ENCODE results near the gene RAVER2.

Gene RAVER2

DNA sequence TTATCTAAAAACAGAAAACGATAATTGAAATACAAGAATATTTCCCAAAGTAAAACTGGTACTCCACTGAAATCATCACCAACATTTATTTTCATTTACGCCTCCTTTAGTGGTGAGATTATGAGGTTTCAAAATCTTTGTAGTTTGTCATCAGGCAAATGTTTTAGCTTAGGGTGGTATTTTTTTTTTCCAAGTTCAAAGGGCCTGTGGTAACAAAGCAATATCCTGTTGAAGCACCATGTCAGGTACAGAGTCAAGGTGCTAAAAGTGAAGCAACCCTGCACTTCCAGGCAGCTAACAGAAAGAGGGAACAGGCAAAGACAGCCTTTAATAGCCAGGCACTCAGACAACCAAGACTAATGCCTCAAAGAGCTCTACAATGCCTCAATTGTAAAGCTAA, 132.3 kb downstream of the RAVER2 start:
- DNase-seq (ENCODE audit: low read depth in 2 of 2) = no peak

DNA sequence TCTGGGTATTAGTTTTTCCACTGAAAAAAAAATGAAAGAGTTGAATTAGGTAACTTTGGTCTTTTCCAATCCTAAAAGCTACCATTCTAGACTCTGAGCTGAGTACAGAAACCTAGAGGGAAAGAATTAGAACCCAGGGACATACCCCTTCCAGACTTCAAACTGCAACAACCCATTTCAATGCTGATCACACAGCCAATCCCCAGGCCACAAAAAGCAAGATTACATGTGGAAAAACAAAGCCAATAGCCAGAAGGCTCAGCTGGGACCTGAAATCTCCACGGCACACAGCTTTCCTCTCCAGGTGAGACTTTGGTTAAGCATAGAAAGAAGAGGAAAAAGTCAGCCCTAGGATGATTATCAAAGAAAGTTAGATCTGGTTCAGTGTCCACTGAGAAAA, 132.7 kb downstream of the RAVER2 start:
- DNase-seq (ENCODE audit: low read depth in 2 of 2) = no peak

DNA sequence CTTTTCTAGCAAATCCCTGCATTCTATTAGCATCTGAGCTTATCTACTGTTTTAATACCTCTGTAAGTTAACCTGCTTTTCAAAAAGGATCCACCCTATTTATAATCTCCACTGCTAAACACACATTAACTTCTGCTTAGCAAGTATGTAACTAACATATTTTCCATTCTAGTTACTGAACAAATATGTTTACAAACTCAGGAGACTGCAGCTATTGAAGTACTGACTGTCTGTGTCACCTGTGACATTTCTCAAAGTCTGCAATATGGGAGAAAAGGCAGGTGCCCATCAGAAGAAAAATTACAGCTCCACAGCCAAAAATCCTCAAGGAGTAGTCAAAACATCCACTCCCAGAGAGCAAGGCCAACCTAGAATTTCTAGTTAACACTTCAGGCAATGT, 133.2 kb downstream of the RAVER2 start:
- no peak for DNase-seq (ENCODE audit: low read depth in 2 of 2)

DNA sequence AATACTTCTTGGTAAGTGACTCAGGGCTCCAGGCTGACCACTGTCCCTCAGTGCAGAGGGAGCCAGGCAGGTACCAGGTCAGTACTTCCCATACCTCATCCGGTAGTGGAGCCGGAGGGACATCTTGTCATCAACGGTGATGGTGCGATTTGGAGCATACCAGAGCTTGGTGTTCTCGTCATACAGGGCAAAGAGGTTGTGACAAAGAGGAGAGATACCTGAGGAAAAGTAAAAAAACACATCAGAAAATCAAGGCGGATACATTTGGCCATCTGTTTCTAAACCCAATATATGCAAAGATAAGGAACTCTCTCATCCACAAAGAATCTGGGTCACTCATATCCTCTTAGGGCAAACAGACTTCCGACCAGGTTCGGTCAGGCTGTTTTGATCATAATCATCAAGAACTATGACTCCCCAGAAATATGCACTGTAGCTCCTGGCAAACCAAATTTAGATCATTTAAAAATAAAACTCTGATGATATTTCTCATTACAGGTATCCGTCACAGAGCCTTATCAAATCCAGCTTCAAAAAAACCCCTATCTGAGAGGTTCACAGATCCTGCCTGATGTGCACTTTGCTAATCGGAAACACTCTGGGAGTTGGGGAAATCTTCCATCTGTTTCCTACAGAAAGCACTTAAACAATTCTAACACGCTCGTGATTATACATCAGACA, 134.2 kb downstream of the RAVER2 start:
- no peak for DNase-seq (ENCODE audit: low read depth in 2 of 2)

DNA sequence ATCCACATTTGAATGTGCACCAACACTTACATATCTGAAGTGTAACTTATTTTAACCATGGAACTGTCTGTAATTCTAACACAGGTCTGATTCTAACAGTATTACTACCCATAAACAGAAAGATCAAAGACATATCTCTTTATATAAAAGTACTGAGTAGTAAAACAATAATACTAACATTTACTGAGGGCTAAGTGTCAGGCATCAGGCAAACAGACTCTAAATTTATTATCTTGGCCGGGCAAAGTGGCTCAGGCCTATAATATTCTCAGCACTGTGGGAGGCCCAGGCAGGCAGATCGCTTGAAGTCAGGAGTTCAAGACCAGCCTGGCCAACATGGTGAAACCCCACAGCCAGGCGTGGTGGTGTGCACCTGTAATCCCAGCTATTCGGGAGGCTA, 135.6 kb downstream of the RAVER2 start:
- DNase-seq (ENCODE audit: low read depth in 2 of 2) = no peak

DNA sequence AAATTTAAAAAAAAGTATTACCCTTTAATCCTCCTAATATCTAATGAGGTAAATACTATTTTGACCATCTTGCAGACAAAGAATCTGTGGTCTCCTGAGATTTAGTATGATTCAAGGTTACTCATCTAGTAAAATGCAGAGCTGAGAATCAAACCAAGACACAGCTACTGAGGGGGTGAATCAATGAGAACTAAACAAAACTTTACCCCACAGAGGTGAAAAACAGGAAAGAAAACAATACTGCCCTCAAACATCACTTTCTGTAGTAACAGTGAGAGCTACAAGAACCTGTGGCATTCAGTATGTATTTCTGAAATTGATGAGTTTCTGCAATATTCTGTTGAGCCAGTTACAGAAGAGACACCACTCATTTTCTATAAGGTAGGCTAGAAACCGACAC, 136.4 kb downstream of the RAVER2 start:
- no peak for DNase-seq (ENCODE audit: low read depth in 2 of 2)
